HEK293 (cell line): Measurements from ENCODE around the gene ORM2.

Source experiments
- CTCF ChIP-seq: fragments of 450-650 bp; formaldehyde crosslinking; IDR thresholded peaks from 2 replicates; pipeline ENCODE4 v1.5.1; 2016; ENCODE audit warnings: missing biosample characterization, missing genetic modification characterization
- KLF16 ChIP-seq: fragments of 450-650 bp; formaldehyde crosslinking; IDR thresholded peaks from 2 replicates; pipeline ENCODE4 v1.5.1; 2017; ENCODE audit warnings: missing biosample characterization, missing genetic modification characterization
- ZFP41 ChIP-seq: fragments of 450-650 bp; formaldehyde crosslinking; IDR thresholded peaks from 2 replicates; pipeline ENCODE4 v1.5.1; 2016; ENCODE audit warnings: missing biosample characterization, missing genetic modification characterization, borderline replicate concordance
- ZNF133 ChIP-seq: fragments of 450-650 bp; formaldehyde crosslinking; IDR thresholded peaks from 2 replicates; pipeline ENCODE4 v1.5.1; 2016; ENCODE audit warnings: missing biosample characterization, missing genetic modification characterization
- ZNF175 ChIP-seq: fragments of 450-650 bp; formaldehyde crosslinking; IDR thresholded peaks from 2 replicates; pipeline ENCODE4 v1.5.1; 2016; ENCODE audit warnings: missing biosample characterization, missing genetic modification characterization
- ZNF350 ChIP-seq: fragments of 450-650 bp; formaldehyde crosslinking; IDR thresholded peaks from 2 replicates; pipeline ENCODE4 v1.5.0; 2017; ENCODE audit warnings: missing biosample characterization, mild to moderate bottlenecking, missing genetic modification characterization
- ZNF391 ChIP-seq: fragments of 450-650 bp; formaldehyde crosslinking; IDR thresholded peaks from 2 replicates; pipeline ENCODE4 v1.5.1; 2016; ENCODE audit warnings: low read depth, missing biosample characterization, missing genetic modification characterization, borderline replicate concordance
- ZNF513 ChIP-seq: fragments of 450-650 bp; IDR thresholded peaks from 2 replicates; pipeline ENCODE4 v1.5.1; 2018; ENCODE audit warnings: missing biosample characterization, missing genetic modification characterization
- ZNF530 ChIP-seq: fragments of 450-650 bp; formaldehyde crosslinking; IDR thresholded peaks from 2 replicates; pipeline ENCODE4 v1.5.1; 2016; ENCODE audit warnings: low read depth, missing biosample characterization, missing genetic modification characterization
- ZNF660 ChIP-seq: fragments of 450-650 bp; IDR thresholded peaks from 2 replicates; pipeline ENCODE4 v1.5.1; 2018; ENCODE audit warnings: missing biosample characterization, mild to moderate bottlenecking, missing genetic modification characterization
- ZNF707 ChIP-seq: fragments of 450-650 bp; formaldehyde crosslinking; IDR thresholded peaks from 2 replicates; pipeline ENCODE4 v1.5.1; 2016; ENCODE audit warnings: missing biosample characterization, missing genetic modification characterization
- ZSCAN4 ChIP-seq: fragments of 450-650 bp; formaldehyde crosslinking; IDR thresholded peaks from 2 replicates; pipeline ENCODE4 v1.5.1; 2017; ENCODE audit warnings: missing biosample characterization, missing genetic modification characterization
- ZXDB ChIP-seq: fragments of 450-650 bp; formaldehyde crosslinking; IDR thresholded peaks from 2 replicates; pipeline ENCODE4 v1.5.1; 2016; ENCODE audit warnings: missing biosample characterization, missing genetic modification characterization

GRCh38 chr9:114280636-114281472 is 48.8 kb upstream of the ORM2 start:
- TF ChIP-seq KLF16 (tag by site-specific recombination): no peak
- no peak for TF ChIP-seq CTCF (tag by site-specific recombination)
- TF ChIP-seq ZSCAN4 (tag by site-specific recombination): no peak
- TF ChIP-seq ZNF707: no peak
- no peak for TF ChIP-seq ZNF391
- no peak for TF ChIP-seq ZNF513
- no peak for TF ChIP-seq ZNF133 (tag by site-specific recombination)
- no peak for TF ChIP-seq ZNF660 (tag by site-specific recombination)
- no peak for TF ChIP-seq ZFP41 (tag by site-specific recombination)
- TF ChIP-seq ZNF530: no peak
- TF ChIP-seq ZXDB (tag by site-specific recombination): no peak
- no peak for TF ChIP-seq ZNF350
- no peak for TF ChIP-seq ZNF175
